Kidney (tissue), 14 donors: ENCODE data around the gene C2orf76. TPM values are rescaled to one million over a fixed set of nuclear protein-coding genes. Genes with fewer than 3 reads are reported as not detected.
A peak's percentile ranks its signal among the peaks of the same experiment; 100 is the strongest.

Experiments used
- DNase-seq, 5 donors: peaks; one replicate each; pipeline ENCODE4 v3.0.0-alpha.2; 2013 to 2020
- FAIRE-seq: peaks from 2 replicates; lab custom pipeline; 2012; peaks lifted over from hg19 to GRCh38; lab: Jason Lieb, UNC
- H3K27ac ChIP-seq, 2 donors: one replicate each; pipeline ENCODE4 v1.7.0; 2013; ENCODE audit warnings: low read depth in 2 of 2, low read length in 2 of 2, inconsistent platforms in 1 of 2
- H3K27me3 ChIP-seq: one replicate; pipeline ENCODE4 v1.7.1; 2013; ENCODE audit warnings: low read length, inconsistent platforms; ENCODE audit not compliant: control insufficient read depth, insufficient read depth
- H3K36me3 ChIP-seq, 3 donors: one replicate each; pipeline versions ENCODE4 v1.7.0 to v1.7.1; 2013; ENCODE audit warnings: low read length in 3 of 3, control low read depth in 1 of 3, inconsistent platforms in 1 of 3; ENCODE audit not compliant: insufficient read depth in 3 of 3, control insufficient read depth in 2 of 3
- H3K4me1 ChIP-seq, 3 donors: one replicate each; pipeline versions ENCODE4 v1.7.0 to v1.7.1; 2013; ENCODE audit warnings: low read length in 3 of 3, inconsistent platforms in 1 of 3, low read depth in 1 of 3; ENCODE audit not compliant: control insufficient read depth in 2 of 3, insufficient read depth in 2 of 3
- H3K4me3 ChIP-seq, 3 donors: one replicate each; pipeline versions ENCODE4 v1.7.0 to v1.8.1; 2013; ENCODE audit warnings: low read length in 3 of 3, control low read depth in 1 of 3, inconsistent platforms in 1 of 3
- H3K9ac ChIP-seq, 3 donors: one replicate each; pipeline versions ENCODE4 v1.7.0 to v1.7.1; 2013; ENCODE audit warnings: low read length in 3 of 3, control low read depth in 1 of 3, inconsistent platforms in 1 of 3
- H3K9me3 ChIP-seq, 3 donors: one replicate each; pipeline versions ENCODE4 v1.7.0 to v1.7.1; 2013; ENCODE audit warnings: low read length in 3 of 3, control low read depth in 1 of 3, inconsistent platforms in 1 of 3; ENCODE audit not compliant: control insufficient read depth in 2 of 3, insufficient read depth in 1 of 3
- CTCF ChIP-seq: IDR thresholded peaks from 3 replicates; pipeline ENCODE4 v1.5.1; 2012; ENCODE audit warnings: mild to moderate bottlenecking, moderate library complexity, borderline replicate concordance; ENCODE audit not compliant: insufficient read depth; ENCODE audit errors: extremely low read depth
- intact Hi-C: fragments of 100-400 bp; cut with DNase I; formaldehyde crosslinking; loops from one replicate; pipeline ENCODE4 v1.11.1; 2022
- polyA plus RNA-seq: library from polyadenylated mRNA; stranded (reverse); fragments of 350-450 nt; fragmentation: Illumina TruSeq; extraction: RNeasy Lipid Tissue Mini Kit (QIAGEN cat#74804); gene quantifications from one replicate; pipeline ENCODE4 v1.2.3, GENCODE V29; 2014; ENCODE audit warnings: low read depth, low replicate concordance; ENCODE audit not compliant: insufficient read depth
- total RNA-seq: library from RNA; stranded (reverse); fragmentation: NEBNext Ultra II Directional; extraction: Animal tissue kit (Norgen Biotek cat#: 25700); gene quantifications from one replicate; pipeline ENCODE4 v1.2.1, GENCODE V29; 2021
- donor health status: control.
- donor health status: control.
- donor health status: control.
- donor health status: control.
- donor health status: control.
- donor health status: DM: yes; HTN: yes; CAD: no.
- donor health status: Normal renal cell carcinoma (clear cell type).

The C2orf76 gene
- total and polyA plus RNA-seq, 2 donors from 2014 or later = 12.4 to 31.3 TPM

DNA sequence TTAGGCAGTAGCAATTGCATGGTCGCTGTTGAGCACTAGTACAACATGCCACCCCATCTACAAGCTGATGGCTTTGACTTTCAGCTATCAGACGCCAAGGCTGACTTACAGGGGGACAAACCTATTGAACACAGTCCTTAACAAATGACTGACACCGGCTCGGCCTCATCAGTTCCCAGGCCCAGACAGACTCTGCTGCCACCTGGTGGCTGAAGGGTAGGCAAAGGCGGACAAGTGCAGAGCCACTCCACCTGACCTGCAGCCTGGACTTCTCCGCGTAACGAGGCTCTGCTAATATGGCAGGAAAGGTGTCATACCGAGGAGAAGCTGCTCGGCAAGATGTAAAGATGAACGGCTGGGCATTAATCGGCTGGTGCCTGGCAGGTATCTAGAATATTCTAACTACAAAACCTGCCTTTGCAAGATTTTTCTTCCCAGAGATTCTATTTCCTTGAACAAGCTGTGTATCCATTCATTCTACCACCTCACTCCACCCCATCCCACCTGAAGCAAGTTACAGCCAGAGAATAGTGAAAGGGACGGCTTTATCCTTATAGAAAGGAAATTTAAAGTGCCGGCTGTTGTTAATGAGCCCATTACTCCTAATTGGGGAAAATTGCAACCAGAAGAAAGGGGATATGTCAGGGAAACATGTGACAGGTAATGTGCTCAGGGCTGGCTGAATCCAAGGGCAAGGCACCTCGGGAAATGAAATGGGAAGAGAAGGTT lies 75.6 kb downstream of the C2orf76 start:
- no peak overlapping the region for H3K4me3 ChIP-seq
- no peak for FAIRE-seq
- intact Hi-C loops = no loop called here

DNA sequence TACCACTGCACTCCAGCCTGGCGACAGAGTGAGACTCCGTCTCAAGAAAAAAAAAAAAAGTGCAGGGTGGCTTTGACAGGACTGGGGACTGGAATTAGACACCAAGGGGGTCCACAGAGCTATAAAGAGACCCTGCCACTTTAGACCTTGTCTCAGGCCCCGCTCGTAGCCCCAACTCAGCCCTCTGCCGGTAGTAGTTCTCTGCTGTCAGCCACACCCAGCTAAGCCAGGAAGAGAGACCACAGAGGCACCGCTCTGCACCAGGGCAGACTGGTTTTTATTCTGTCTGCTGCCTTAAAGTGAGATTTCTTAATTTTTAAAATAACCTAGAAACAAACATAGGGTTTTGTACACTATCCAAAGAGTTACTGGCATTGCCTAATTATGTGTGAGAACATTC lies 77.0 kb downstream of the C2orf76 start:
- H3K36me3 ChIP-seq = no peaks in the 10 kb centered on the region
- no peaks in the 10 kb centered on the region for H3K9me3 ChIP-seq
- no peak overlapping the region for H3K27ac ChIP-seq
- H3K9ac ChIP-seq = no peak overlapping the region
- TF ChIP-seq CTCF = no peak
- no peak for FAIRE-seq
- H3K4me3 ChIP-seq = no peak overlapping the region
- intact Hi-C loops = loop anchor here (10.0 kb wide), 1 partner anchor 75 kb away; no protein-coding TSS in a partner anchor
- DNase-seq = no peak
- no peaks in the 10 kb centered on the region for H3K4me1 ChIP-seq
- no peaks in the 10 kb centered on the region for H3K27me3 ChIP-seq

More for the DNA sequence above, 75.6 kb downstream of the C2orf76 start:
- Histone ChIP-seq H3K4me1 (no peaks in the 10 kb centered on the region), H3K9me3 (no peaks in the 10 kb centered on the region), H3K36me3 (no peaks in the 10 kb centered on the region), H3K9ac (no peak overlapping the region), H3K27me3 (no peaks in the 10 kb centered on the region), H3K27ac (no peak overlapping the region)
- DNase-seq = peak; percentile 51 to 92 (median 87)
- TF ChIP-seq CTCF = peak; percentile 56

- Histone ChIP-seq H3K27me3 (no peaks in the 10 kb centered on the region), H3K4me1 (no peaks in the 10 kb centered on the region), H3K36me3 (no peaks in the 10 kb centered on the region), H3K4me3 (no peak overlapping the region), H3K9ac (no peak overlapping the region), H3K27ac (no peak overlapping the region), H3K9me3 (no peaks in the 10 kb centered on the region)
- DNase-seq = no peak
- intact Hi-C loops = loop anchor here (10.0 kb wide), 1 partner anchor 74 kb away; no protein-coding TSS in a partner anchor
- TF ChIP-seq CTCF = no peak
- FAIRE-seq = no peak
Measured at GRCh38 chr2:119289093-119289492, 77.5 kb downstream of the C2orf76 start.
